SK-N-SH (cell line): ENCODE results near the gene ARHGAP26. TPM values are rescaled to one million over a fixed set of nuclear protein-coding genes. Genes with fewer than 3 reads are reported as not detected.

Experiments used
- CTCF ChIA-PET: fragments of 300-600, 350-600 bp; formaldehyde crosslinking; extraction: SDS; loops from one replicate; lab custom pipeline; 2021; lab: Yijun Ruan, JAX
- POLR2A ChIA-PET: fragments of 350-600 bp; sonication (Branson Sonifier 250); formaldehyde crosslinking; extraction: SDS; loops from one replicate; lab custom pipeline; 2020; ENCODE audit warnings: antibody characterized with exemption, inconsistent platforms; lab: Yijun Ruan, JAX
- DNase-seq: peaks from one replicate; pipeline ENCODE4 v3.0.0; 2012
- H2AFZ ChIP-seq: fragments of 200-600 bp; sonication (generic); 2 replicates; pipeline ENCODE4 v1.8.1; 2016; ENCODE audit warnings: antibody characterized with exemption, mild to moderate bottlenecking, low read depth
- H3F3A ChIP-seq: fragments of 200-600 bp; sonication (generic); replicated peaks from 2 replicates; pipeline ENCODE3; 2016; ENCODE audit warnings: antibody characterized with exemption, mild to moderate bottlenecking; ENCODE audit not compliant: insufficient read depth
- H3K27ac ChIP-seq, 2 experiments: fragments of 200-500 bp in 1 of 2; fragments of 200-600 bp in 1 of 2; sonication (Bioruptor generic) in 1 of 2; sonication (generic), shearing (Covaris generic) in 1 of 2; 2 replicates each; pipeline versions ENCODE4 v1.5.1 to v1.6.1; 2014 to 2016; ENCODE audit warnings: low read depth in 2 of 2, inconsistent platforms in 1 of 2, low read length in 1 of 2, mild to moderate bottlenecking in 1 of 2, mixed read lengths in 1 of 2
- H3K27me3 ChIP-seq: fragments of 200-600 bp; sonication (generic), shearing (Covaris generic); 2 replicates; pipeline ENCODE4 v1.6.1; 2016; ENCODE audit warnings: mixed run types; ENCODE audit not compliant: insufficient read depth
- H3K36me3 ChIP-seq, 2 experiments: fragments of 200-500 bp in 1 of 2; fragments of 200-600 bp in 1 of 2; sonication (Bioruptor generic) in 1 of 2; sonication (generic) in 1 of 2; replicated peaks in 1 of 2; 2 replicates each; pipeline versions ENCODE3 to v1.5.1; 2014 to 2016; ENCODE audit warnings: low read length in 1 of 2, mild to moderate bottlenecking in 1 of 2; ENCODE audit not compliant: insufficient read depth in 2 of 2, control insufficient read depth in 1 of 2
- H3K4me1 ChIP-seq, 2 experiments: fragments of 200-500 bp in 1 of 2; fragments of 200-600 bp in 1 of 2; sonication (Bioruptor generic) in 1 of 2; sonication (generic), shearing (Covaris generic) in 1 of 2; 2 replicates each; pipeline versions ENCODE4 v1.5.1 to v1.6.1; 2014 to 2016; ENCODE audit warnings: low read depth in 1 of 2, low read length in 1 of 2, mixed run types in 1 of 2; ENCODE audit not compliant: insufficient read depth in 2 of 2, control insufficient read depth in 1 of 2
- H3K4me2 ChIP-seq: fragments of 200-600 bp; sonication (generic), shearing (Covaris generic); 2 replicates; pipeline ENCODE4 v1.6.1; 2017; ENCODE audit warnings: mixed run types
- H3K4me3 ChIP-seq, 2 experiments: fragments of 200-500 bp in 1 of 2; fragments of 200-600 bp in 1 of 2; sonication (Bioruptor generic) in 1 of 2; sonication (generic), shearing (Covaris generic) in 1 of 2; 2 replicates each; pipeline versions ENCODE4 v1.5.1 to v1.8.1; 2014 to 2016; ENCODE audit warnings: low read depth in 2 of 2, inconsistent platforms in 1 of 2, low read length in 1 of 2, mild to moderate bottlenecking in 1 of 2, mixed read lengths in 1 of 2, moderate library complexity in 1 of 2
- H3K79me2 ChIP-seq: fragments of 200-600 bp; sonication (generic); 2 replicates; pipeline ENCODE4 v1.8.1; 2017; ENCODE audit warnings: mild to moderate bottlenecking; ENCODE audit not compliant: insufficient read depth
- H3K9ac ChIP-seq: fragments of 200-600 bp; sonication (generic); 2 replicates; pipeline ENCODE4 v1.6.1; 2017; ENCODE audit warnings: mixed run types
- H3K9me2 ChIP-seq: fragments of 200-600 bp; sonication (generic); 2 replicates; pipeline ENCODE4 v1.6.1; 2017; ENCODE audit warnings: mixed run types
- H3K9me3 ChIP-seq: fragments of 200-600 bp; sonication (generic); 2 replicates; pipeline ENCODE4 v1.6.1; 2017; ENCODE audit warnings: mixed run types, mild to moderate bottlenecking, moderate library complexity
- H4K20me1 ChIP-seq: fragments of 200-600 bp; sonication (generic); 2 replicates; pipeline ENCODE4 v1.6.1; 2017; ENCODE audit warnings: mild to moderate bottlenecking, mixed run types; ENCODE audit not compliant: insufficient read depth
- ELF1 ChIP-seq: IDR thresholded peaks from 2 replicates; pipeline ENCODE4 v1.4.0; 2012
- EZH2phosphoT487 ChIP-seq: fragments of 200-600 bp; sonication (generic); IDR thresholded peaks from 2 replicates; pipeline ENCODE4 v1.6.1; 2017; ENCODE audit warnings: low read depth, mixed run types, mild to moderate bottlenecking, antibody characterized with exemption, moderate library complexity, borderline replicate concordance
- FOXM1 ChIP-seq: IDR thresholded peaks from 2 replicates; pipeline ENCODE4 v1.4.0; 2012; ENCODE audit warnings: low read depth, mild to moderate bottlenecking
- GABPA ChIP-seq: IDR thresholded peaks from 2 replicates; pipeline ENCODE4 v1.4.0; 2012; ENCODE audit warnings: low read depth, mild to moderate bottlenecking
- GATA2 ChIP-seq: sonication (generic); formaldehyde crosslinking; IDR thresholded peaks from 2 replicates; pipeline ENCODE4 v1.5.0; 2020; ENCODE audit warnings: mild to moderate bottlenecking, missing genetic modification reagents
- JUND ChIP-seq: IDR thresholded peaks from 2 replicates; pipeline ENCODE4 v1.4.0; 2012
- MAX ChIP-seq: IDR thresholded peaks from 2 replicates; pipeline ENCODE4 v1.4.0; 2012; ENCODE audit warnings: low read depth
- NFIC ChIP-seq: IDR thresholded peaks from 2 replicates; pipeline ENCODE4 v1.4.0; 2012; ENCODE audit warnings: borderline replicate concordance
- NRF1 ChIP-seq: IDR thresholded peaks from 2 replicates; pipeline ENCODE4 v1.6.1; 2012; ENCODE audit warnings: low read depth, mild to moderate bottlenecking, low read length
- RAD21 ChIP-seq: IDR thresholded peaks from 2 replicates; pipeline ENCODE4 v1.6.1; 2012; ENCODE audit warnings: mild to moderate bottlenecking, low read length
- RFX5 ChIP-seq: IDR thresholded peaks from 2 replicates; pipeline ENCODE4 v1.6.1; 2012; ENCODE audit warnings: mild to moderate bottlenecking, improper control_type of control experiment, low read length
- SIN3A ChIP-seq: IDR thresholded peaks from 2 replicates; pipeline ENCODE4 v1.6.1; 2012; ENCODE audit warnings: low read depth, mild to moderate bottlenecking, low read length, moderate library complexity, borderline replicate concordance
- TCF12 ChIP-seq: IDR thresholded peaks from 2 replicates; pipeline ENCODE4 v1.4.0; 2012
- USF1 ChIP-seq: IDR thresholded peaks from 2 replicates; pipeline ENCODE4 v1.4.0; 2012; ENCODE audit warnings: low read depth, borderline replicate concordance
- YY1 ChIP-seq: IDR thresholded peaks from 2 replicates; pipeline ENCODE4 v1.4.0; 2012; ENCODE audit warnings: low read depth, mild to moderate bottlenecking
- ZBTB33 ChIP-seq: IDR thresholded peaks from 2 replicates; pipeline ENCODE4 v1.4.0; 2012; ENCODE audit warnings: low read depth, borderline replicate concordance
- WGBS: methylation state at CpG from one replicate; pipeline ENCODE4 v1.1.6; 2017; ENCODE audit warnings: low lambda C conversion rate; 5-methylcytosine and 5-hydroxymethylcytosine counted together
- polyA plus RNA-seq, 3 experiments: library from polyadenylated mRNA; depleted of rRNA; stranded (reverse); fragments of >200 nt; gene quantifications; 2 replicates each; pipeline ENCODE4 v1.2.3, GENCODE V29; 2012
- TF ChIP-seq, protein P1 (sequence below): fragments of 200-600 bp; sonication (generic); IDR thresholded peaks from 2 replicates; pipeline ENCODE4 v1.6.1; 2017; ENCODE audit warnings: antibody characterized with exemption, mild to moderate bottlenecking, moderate library complexity
- TF ChIP-seq, protein P2 (sequence below): IDR thresholded peaks from 2 replicates; pipeline ENCODE4 v1.6.1; 2012; ENCODE audit warnings: mild to moderate bottlenecking, low read depth, low read length, moderate library complexity
- TF ChIP-seq, protein P3 (sequence below): fragments of 150-350 bp; IDR thresholded peaks from 2 replicates; pipeline ENCODE4 v1.6.1; 2017; ENCODE audit warnings: antibody characterized with exemption, low read length, low read depth, borderline replicate concordance
- TF ChIP-seq, protein P4 (sequence below): IDR thresholded peaks from 2 replicates; pipeline ENCODE4; 2012

ARHGAP26 gene
- polyA plus RNA-seq, 1 of the 3 experiments (the other 2 are of a cell fraction) = 6.1 TPM

DNA sequence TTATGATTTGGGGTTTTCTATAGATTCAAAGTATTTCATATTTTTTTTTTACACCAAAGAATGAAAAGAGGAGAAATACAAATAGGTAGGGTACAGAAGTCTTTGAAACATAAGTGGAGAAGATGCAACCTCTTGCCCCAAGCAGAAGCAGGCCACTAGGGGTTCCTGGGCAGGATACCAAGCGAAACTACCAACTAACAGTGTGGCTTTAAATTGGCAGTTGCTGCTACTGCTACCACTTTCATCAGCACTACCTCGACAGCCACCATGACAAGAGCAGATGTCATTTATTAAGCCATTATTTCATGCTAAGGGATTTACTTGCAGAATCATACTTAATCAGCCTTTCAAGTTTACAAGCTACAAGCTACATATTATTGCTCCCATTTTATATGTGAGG is 345.2 kb downstream of the ARHGAP26 start:
- Histone ChIP-seq H2AFZ (no peak overlapping the region), H3K27me3 (no peaks in the 10 kb centered on the region), H3K9me3 (no peaks in the 10 kb centered on the region), H3K4me2 (no peak overlapping the region), H3F3A (no peaks in the 10 kb centered on the region), H3K27ac (no peak overlapping the region; a peak in 1 of 4 replicates), H4K20me1 (no peaks in the 10 kb centered on the region), H3K9ac (no peak overlapping the region), H3K79me2 (no peaks in the 10 kb centered on the region)
- no peak for TF ChIP-seq NRF1
- TF ChIP-seq MAX = no peak
- TF ChIP-seq RFX5 = no peak
- TF ChIP-seq JUND = no peak
- TF ChIP-seq USF1 = no peak
- no peak for TF ChIP-seq TCF12
- TF ChIP-seq, protein P1, sequence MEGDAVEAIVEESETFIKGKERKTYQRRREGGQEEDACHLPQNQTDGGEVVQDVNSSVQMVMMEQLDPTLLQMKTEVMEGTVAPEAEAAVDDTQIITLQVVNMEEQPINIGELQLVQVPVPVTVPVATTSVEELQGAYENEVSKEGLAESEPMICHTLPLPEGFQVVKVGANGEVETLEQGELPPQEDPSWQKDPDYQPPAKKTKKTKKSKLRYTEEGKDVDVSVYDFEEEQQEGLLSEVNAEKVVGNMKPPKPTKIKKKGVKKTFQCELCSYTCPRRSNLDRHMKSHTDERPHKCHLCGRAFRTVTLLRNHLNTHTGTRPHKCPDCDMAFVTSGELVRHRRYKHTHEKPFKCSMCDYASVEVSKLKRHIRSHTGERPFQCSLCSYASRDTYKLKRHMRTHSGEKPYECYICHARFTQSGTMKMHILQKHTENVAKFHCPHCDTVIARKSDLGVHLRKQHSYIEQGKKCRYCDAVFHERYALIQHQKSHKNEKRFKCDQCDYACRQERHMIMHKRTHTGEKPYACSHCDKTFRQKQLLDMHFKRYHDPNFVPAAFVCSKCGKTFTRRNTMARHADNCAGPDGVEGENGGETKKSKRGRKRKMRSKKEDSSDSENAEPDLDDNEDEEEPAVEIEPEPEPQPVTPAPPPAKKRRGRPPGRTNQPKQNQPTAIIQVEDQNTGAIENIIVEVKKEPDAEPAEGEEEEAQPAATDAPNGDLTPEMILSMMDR = no peak
- TF ChIP-seq, protein P2, sequence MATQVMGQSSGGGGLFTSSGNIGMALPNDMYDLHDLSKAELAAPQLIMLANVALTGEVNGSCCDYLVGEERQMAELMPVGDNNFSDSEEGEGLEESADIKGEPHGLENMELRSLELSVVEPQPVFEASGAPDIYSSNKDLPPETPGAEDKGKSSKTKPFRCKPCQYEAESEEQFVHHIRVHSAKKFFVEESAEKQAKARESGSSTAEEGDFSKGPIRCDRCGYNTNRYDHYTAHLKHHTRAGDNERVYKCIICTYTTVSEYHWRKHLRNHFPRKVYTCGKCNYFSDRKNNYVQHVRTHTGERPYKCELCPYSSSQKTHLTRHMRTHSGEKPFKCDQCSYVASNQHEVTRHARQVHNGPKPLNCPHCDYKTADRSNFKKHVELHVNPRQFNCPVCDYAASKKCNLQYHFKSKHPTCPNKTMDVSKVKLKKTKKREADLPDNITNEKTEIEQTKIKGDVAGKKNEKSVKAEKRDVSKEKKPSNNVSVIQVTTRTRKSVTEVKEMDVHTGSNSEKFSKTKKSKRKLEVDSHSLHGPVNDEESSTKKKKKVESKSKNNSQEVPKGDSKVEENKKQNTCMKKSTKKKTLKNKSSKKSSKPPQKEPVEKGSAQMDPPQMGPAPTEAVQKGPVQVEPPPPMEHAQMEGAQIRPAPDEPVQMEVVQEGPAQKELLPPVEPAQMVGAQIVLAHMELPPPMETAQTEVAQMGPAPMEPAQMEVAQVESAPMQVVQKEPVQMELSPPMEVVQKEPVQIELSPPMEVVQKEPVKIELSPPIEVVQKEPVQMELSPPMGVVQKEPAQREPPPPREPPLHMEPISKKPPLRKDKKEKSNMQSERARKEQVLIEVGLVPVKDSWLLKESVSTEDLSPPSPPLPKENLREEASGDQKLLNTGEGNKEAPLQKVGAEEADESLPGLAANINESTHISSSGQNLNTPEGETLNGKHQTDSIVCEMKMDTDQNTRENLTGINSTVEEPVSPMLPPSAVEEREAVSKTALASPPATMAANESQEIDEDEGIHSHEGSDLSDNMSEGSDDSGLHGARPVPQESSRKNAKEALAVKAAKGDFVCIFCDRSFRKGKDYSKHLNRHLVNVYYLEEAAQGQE = no peak
- TF ChIP-seq, protein P3, sequence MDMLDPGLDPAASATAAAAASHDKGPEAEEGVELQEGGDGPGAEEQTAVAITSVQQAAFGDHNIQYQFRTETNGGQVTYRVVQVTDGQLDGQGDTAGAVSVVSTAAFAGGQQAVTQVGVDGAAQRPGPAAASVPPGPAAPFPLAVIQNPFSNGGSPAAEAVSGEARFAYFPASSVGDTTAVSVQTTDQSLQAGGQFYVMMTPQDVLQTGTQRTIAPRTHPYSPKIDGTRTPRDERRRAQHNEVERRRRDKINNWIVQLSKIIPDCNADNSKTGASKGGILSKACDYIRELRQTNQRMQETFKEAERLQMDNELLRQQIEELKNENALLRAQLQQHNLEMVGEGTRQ = no peak
- TF ChIP-seq YY1 = no peak
- no peak for TF ChIP-seq FOXM1
- no peak for TF ChIP-seq SIN3A
- TF ChIP-seq GABPA = no peak
- no peak for TF ChIP-seq RAD21
- TF ChIP-seq NFIC = no peak
- TF ChIP-seq, protein P4, sequence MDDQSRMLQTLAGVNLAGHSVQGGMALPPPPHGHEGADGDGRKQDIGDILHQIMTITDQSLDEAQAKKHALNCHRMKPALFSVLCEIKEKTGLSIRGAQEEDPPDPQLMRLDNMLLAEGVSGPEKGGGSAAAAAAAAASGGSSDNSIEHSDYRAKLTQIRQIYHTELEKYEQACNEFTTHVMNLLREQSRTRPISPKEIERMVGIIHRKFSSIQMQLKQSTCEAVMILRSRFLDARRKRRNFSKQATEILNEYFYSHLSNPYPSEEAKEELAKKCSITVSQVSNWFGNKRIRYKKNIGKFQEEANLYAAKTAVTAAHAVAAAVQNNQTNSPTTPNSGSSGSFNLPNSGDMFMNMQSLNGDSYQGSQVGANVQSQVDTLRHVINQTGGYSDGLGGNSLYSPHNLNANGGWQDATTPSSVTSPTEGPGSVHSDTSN = no peak
- TF ChIP-seq ZBTB33 = no peak
- TF ChIP-seq GATA2 = no peak
- no peak for TF ChIP-seq ELF1
- TF ChIP-seq EZH2phosphoT487 = no peak
- TF ChIP-seq, all 33 proteins: peak for 0
- Histone ChIP-seq H3K4me3 (no peak overlapping the region), H3K4me1 (peaks cover 0 to 10% of the 10 kb centered on the region in 2 experiments), H3K36me3 (peaks cover 0 to 2% of the 10 kb centered on the region in 2 experiments), H3K9me2 (no peaks in the 10 kb centered on the region)
- ChIA-PET POLR2A (no interaction called here), CTCF (no interaction called here)
- WGBS = 84% methylated on average over 2 of the region's 2 CpGs
- no peak for DNase-seq
